ENCODE data around the gene AMHR2.

AMHR2 gene

GRCh38 chr12:53453953-53454640 is 30.4 kb downstream of the AMHR2 start:
- no peak for DNase-seq

GRCh38 chr12:53454707-53455106 is 31.1 kb downstream of the AMHR2 start:
- DNase-seq, result no peak

DNA sequence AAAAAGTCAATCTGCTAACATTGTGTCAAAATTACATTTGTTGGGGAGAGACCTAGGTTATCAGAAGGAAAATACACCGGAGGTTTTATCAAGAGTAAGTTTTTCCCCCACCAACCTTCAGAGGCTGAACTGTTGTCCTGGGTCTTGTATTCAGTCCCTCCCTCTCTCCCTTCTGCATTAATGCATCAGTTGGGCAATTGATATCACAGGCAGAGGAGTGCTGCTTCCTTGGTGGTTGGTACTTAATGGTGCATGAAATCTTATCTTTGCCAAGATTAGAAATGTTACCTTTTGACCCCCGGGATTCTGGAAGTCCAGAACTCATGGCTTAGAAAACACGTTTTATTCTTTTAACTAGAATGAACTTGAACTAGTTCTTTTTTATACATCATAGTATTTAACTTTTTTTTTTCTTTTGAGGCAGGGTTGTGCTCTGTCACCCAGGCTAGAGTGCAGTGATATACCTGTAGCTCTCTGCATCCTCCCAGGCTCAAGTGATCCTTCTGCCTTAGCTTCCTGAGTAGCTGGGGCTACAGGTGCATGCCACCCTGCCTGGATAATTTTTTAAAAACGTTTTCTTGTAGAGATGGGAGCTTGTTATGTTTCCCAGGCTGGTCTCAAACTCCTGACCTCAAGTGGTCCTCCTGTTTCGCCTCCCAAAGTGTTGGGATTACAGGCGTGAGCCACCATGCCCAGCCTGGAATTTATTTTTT is 33.2 kb downstream of the AMHR2 start:
- no peak for DNase-seq

DNA sequence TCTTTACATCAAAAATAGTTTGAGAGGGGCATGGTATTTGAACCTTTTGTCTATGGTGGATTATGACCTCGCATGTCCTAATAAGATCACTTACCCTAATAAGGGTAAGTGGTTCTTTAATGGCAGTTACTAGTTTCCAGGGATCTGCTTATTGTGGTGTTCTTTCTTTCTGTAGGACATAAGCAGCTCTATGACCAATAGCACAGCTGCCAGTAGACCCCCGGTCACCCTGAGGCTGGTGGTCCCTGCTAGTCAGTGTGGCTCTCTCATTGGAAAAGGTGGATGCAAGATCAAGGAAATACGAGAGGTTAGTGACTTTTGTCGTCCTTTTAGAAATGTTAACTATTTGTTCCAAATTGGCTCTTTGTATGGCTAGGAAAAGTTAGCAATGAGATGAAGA is 35.4 kb downstream of the AMHR2 start:
- DNase-seq, result no peak

DNA sequence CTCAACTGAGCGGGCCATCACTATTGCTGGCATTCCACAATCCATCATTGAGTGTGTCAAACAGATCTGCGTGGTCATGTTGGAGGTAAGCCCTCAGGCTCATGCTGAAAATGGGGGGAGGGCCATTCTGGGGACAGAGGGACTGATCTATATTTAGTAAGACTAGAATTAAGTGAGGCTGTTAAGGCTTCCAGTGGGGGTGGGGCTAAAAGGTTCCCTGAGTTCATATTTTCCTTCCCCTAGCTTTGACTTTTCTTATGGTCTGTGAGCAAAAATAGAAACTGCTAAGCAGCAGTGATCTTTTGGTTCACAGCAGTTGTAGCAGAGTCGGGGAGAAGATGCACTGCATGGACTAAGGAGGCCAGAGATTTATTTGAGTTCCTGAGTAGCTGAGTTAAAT is 37.4 kb downstream of the AMHR2 start:
- no peak for DNase-seq

- DNase-seq, result no peak
Observed at GRCh38 chr12:53461591-53461990, 37.9 kb downstream of the AMHR2 start.

DNA sequence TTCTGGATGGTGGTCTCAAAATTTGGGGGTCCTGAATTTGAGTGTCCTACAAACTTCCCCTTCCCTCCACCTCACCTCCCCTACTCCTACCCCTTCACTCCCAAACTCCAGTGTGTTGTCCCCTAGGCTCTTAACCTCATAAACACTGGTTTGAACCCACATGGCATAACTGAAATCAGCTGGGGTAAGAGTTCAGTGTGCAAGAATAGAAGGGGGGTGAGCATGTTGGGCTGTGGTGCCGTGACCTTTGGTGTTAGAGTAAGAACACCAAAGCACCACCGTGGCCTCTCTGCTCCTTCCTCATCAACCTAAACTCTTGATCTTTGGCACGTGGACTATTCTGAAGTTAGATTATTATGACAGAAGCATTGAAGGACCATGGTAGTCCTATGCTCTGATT is 39.3 kb downstream of the AMHR2 start:
- no peak for DNase-seq

- no peak for DNase-seq
Observed at GRCh38 chr12:53463802-53464560, 40.3 kb downstream of the AMHR2 start.

- DNase-seq, result no peak
Observed at GRCh38 chr12:53464685-53465418, 41.2 kb downstream of the AMHR2 start.

DNA sequence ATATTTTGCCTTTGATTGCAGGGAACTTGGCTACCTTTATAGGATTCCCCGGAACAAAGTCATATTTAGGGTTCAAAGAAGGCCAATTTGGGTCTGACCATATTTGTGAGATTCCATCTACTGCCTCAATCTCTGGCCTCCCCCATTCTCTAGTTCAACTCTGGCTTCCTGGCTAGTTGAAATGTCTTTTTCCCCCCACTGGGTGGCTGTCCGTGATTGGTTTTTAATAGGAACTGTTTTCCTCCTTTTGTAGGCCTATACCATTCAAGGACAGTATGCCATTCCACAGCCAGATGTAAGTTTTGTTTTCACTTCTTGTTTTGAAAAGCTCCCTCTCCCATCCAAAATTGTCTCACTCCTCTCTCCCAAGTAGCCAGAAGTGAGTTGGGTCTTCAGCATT is 42.0 kb downstream of the AMHR2 start:
- DNase-seq, result no peak

DNA sequence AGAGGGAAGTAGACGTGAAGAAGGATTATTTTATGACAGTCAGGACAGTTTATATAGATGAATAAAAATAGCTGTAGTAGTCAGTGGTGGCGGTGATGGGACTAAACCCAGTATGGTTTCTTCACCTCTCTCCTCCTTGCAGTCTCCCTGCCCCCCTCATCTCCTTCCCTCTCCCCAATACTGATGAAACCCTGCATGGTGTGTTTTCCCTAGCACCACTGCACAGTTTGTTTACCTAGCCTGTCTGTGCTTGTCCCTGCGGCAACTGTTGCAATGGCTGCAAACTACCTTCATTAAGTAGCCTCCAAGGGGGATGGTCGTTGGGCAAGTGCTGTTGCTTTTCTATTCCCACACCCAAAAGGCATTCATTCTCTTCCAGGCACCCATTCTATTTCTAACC is 43.0 kb downstream of the AMHR2 start:
- no peak for DNase-seq

DNA sequence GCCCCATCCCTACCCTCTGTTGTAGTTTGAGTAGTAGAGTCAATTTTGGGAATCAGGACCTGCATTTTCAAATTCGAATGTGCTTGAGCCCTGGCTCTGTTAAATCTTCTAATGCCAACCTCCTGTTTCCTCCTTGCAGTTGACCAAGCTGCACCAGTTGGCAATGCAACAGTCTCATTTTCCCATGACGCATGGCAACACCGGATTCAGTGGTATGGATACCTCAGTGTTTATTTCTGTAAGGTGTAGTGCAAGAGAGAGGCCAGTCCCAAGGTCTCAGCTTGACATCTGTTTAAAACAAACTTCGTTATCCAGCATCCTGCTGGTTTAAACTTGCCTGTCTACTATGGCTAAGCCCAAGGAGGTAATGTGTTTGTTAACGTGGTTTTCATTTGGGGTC is 43.4 kb downstream of the AMHR2 start:
- DNase-seq, result no peak

- DNase-seq, result no peak
Observed at GRCh38 chr12:53467880-53468279, 44.2 kb downstream of the AMHR2 start.

DNA sequence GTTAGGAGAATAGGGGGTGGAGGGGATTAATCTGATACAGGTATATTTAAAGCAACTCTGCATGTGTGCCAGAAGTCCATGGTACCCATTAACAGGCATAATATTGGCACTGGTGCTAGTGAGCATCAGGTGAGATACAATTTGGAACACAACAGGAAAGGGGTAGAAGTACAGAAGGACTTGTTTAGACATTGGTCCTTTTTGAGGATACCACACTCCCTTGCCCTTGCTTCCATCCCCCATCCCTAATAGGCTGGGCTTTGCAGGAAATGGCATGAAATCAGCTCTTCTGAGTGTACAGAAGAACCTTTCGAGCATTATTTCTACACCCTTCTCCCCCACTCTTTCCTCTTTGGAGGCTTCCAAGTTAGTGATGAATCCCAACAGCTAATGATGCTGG is 44.6 kb downstream of the AMHR2 start:
- DNase-seq, result no peak

DNA sequence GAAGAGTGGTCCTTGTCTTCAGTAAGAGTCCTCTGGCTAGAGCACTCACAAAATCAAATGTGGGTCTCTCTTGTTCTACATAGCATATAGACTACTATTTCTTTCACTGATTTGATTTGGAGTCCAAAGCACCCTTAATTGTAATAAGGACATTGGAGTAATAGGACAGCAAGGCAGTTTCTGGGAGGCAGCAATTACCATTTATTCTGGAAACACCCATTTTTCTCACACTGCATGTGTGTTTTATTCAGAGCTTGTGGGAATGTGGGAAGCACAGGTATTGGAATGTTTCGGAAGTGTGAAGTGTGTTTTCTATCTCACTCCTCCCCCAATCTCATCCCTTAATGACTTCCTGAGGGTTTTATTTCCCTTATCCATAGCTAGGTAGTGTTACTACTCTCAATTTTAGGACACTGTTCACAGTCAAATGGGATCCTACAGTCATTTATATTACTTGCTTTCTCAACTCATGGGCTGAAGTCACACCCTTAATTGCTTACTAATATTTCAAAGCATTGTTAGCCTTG is 48.5 kb downstream of the AMHR2 start:
- no peak for DNase-seq

GRCh38 chr12:53474077-53474476 is 50.4 kb downstream of the AMHR2 start:
- DNase-seq, result no peak

DNA sequence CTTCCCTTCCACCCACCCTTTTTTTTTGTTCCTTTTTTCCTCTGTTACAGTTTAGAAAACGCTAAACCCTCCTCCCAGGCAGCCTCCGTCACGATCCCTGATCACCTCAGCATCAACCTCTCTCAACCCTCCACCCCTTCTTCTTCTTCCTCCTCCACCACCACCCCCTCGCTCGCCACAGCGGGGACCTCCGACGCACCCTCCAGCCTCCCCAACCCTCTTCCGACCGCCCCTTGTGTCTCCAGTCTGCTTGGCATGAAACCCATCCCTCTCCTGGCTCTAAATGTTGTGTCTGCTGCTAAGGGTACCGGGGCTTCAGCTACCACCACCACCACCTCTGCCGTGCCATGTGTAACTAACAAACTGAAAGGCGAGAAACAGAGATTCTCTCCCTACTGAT is 51.2 kb downstream of the AMHR2 start:
- DNase-seq, result no peak

DNA sequence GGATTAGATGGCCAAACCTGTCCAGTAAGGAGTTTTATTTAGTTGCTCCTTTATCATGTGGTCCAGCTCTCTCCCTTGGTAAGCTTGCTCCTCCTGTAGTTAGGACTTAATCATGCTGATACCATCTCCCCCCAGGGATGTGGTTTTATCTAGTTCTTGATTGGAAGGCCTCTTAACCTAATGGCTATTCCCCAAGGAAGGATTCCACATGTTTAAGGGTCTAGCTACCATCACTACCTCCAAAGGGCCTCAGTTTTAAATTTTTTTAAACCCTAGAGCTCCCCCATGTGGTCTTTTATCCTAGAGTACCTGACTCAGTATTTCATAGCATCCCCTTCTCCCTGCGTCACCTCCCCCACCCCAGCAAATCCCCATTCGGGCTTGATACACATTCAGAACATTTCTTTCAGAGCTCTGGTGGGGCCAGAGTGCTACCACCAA is 53.1 kb downstream of the AMHR2 start:
- DNase-seq, result no peak

DNA sequence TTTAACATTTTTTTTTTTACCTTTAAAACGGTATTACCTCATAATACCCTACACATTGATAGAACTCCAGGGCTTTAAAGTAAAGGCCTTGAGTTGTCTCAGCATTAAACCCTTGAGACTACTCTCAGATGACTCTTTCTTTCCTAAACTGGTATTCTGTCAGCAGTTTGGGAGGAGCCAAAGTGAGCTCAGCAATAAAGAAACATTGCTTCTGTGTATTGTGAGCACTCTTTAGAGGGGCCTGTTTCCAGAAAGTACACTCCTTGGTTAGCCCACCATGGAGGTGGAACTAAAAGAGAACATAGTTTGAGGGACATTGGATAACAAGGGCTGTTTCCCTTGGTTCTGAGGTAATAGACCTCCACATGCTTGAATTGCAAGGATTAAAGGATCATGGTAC is 55.2 kb downstream of the AMHR2 start:
- no peak for DNase-seq

DNA sequence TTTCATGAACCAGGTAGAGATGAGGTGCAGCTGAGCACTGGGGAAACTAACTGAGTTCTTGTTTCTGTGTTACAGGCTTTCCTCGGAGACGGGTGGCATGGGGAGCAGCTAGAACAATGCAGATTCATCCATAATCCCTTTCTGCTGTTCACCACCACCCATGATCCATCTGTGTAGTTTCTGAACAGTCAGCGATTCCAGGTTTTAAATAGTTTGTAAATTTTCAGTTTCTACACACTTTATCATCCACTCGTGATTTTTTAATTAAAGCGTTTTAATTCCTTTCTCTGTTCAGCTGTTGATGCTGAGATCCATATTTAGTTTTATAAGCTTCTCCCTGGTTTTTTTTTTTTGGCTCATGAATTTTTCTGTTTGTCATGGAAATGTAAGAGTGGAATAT is 55.7 kb downstream of the AMHR2 start:
- no peak for DNase-seq

GRCh38 chr12:53480491-53481442 is 57.1 kb downstream of the AMHR2 start:
- DNase-seq, result no peak
